Activated gamma-delta T cell treated with Interleukin-2 at 50 U/mL for 16 hours (primary cell): ENCODE measurements around the gene ATE1.
"Not testable (repeated sequence)": the region's sequence is repeated elsewhere in the genome, so short reads cannot be mapped to it uniquely, and the experiment has no call there.

Source experiments
- DNase-seq: peaks from one replicate; pipeline ENCODE4 v3.0.0-alpha.2; 2020

Gene ATE1

DNA sequence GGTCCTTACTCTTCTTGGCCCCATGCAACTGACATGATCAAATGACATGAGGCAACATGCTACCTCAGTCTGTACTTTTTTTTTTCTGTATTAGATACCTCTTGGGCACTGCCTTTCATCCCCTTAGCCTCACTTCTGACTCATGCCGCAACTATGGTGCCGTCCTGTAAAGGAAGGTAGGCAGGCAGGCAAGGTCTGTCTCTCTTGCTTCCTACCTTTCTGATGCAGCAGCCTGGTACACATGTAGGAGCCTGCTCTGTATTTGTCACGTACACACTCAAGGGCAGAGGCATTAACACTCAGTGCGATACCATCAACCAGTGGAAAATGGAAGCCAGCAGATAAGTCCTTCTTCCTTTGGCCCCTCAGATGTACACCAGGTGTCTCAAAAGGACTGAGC lies 146.7 kb downstream of the ATE1 start:
- DNase-seq = no peak

GRCh38 chr10:121774813-121775212 lies 153.0 kb downstream of the ATE1 start:
- no peak for DNase-seq

DNA sequence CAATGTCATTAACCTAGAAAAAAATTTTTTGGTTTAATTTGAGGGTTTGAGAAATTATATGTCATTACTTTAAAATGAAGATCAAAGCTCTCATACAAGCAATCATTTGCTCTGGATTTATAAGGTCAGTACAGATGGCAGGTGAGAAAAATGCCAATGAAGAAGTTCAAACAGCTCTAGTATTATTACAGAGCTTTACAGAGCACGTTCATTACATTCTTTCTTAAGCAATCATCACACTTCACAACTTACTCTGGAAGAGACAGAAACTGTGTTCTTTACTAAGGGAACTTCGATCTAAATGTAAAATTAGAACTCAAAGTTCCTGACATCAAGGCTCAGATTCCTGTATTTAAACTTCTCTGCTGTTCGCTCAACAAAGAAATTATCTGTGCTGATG lies 153.4 kb downstream of the ATE1 start:
- no peak for DNase-seq

DNA sequence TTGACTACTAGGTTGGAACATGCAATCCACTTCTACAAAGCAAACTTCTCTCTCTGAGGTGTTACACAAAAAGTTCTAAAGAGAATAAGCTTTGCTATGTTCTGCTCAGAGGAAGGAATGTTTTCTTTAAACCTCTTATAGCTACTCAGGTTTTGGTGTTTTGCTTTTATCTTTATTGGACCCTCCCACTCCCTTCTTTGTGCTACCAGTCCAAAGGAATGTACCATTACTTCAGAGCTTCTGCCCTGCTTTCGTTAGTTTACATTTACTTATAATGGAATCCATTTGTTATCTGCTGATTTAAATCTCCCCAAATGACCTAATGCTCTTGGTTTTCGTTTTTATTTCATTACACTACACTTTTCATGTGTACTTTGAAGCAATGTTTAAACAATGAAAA lies 154.9 kb downstream of the ATE1 start:
- DNase-seq = no peak

GRCh38 chr10:121772406-121772805 lies 155.4 kb downstream of the ATE1 start:
- no peak for DNase-seq

DNA sequence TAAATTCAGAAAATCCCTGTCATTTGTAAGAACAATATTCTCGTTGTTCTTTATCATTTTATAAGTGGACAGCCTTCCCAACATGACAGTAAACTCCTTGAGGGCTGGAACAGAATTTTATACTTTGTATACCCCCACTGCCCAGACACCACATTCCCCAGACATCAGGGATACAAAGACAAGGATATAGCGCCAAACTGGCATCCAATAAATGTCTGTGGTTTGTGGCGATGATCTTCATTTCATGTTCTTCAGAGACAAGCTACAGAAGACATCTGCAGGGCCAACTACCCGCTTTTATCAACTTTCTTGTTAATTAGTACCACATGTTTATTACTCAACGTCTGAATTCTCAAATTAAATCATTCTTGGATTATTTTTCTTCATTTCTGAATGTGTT lies 155.9 kb downstream of the ATE1 start:
- no peak for DNase-seq

DNA sequence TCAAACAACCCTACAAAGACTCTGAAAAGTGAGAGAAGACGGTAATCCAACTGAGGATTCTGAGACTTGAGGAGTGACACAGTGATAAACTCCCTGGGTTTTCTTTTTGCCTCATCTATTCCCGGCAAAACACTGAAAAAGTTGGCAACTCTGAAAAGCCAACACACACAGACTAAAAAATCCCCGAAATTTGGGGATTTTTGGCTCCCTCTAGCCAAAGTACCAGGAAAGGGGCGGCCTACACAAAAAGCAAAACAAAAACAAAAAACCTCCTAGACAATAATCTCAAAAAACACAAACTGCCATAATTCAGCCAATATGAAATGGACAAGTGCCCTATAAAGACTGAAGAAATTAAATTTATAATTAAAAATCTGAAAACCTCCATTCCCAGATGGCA lies 161.4 kb downstream of the ATE1 start:
- no peak for DNase-seq

DNA sequence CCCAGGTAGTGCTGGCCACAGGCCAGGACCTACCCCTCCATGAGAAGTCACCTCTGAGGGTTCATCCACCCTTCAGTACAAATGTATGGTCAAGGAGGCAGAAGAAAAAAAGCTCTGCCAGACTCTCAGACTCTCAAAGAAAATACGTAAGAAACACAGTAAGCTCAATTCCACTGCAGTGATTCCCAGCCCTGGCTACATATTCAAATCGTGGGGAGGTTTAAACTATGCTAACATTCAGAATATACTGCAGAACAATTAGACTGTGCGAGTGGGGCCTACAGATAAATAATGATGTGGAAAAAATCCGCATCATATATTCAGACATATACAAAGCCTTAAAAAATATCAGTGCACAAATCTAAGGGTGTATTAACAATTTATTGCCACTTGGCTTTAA lies 162.6 kb downstream of the ATE1 start:
- DNase-seq = no peak

DNA sequence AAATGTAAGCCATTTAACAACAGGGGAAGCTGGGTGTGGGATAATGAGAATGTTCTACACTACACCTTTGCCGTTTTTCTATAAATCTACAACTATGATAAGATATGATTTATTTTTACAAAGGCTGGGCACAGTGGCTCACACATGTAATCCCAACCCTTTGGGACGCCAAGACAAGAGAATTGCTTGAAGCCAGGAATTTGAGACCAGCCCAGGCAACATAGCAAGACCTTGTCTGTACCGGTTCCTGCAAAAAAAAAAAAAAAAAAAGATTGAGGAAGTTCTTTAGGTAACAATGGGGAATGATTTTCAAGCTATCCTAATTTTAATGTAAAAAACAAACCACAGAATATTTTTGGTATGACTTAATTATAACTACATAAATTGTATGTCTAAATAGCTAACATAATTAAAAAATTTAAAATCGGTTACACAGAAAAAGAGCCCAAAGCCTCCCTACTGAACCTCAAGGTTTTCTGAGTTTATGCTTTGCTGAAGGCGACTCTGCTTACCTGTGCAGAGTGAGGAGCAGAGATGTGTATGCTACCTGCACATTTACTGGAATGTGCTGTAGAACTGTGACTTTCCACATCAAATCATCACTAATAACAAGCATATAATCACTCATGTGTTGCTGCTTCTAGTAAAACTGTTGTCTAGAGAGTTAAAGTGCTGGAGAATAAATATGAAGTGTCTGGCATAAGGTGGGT lies 163.4 kb downstream of the ATE1 start:
- no peak for DNase-seq

- DNase-seq = not testable (repeated sequence)
Observed at GRCh38 chr10:121757241-121757640, 170.6 kb downstream of the ATE1 start.

- not testable (repeated sequence) for DNase-seq
Observed at GRCh38 chr10:121755496-121755895, 172.3 kb downstream of the ATE1 start.

DNA sequence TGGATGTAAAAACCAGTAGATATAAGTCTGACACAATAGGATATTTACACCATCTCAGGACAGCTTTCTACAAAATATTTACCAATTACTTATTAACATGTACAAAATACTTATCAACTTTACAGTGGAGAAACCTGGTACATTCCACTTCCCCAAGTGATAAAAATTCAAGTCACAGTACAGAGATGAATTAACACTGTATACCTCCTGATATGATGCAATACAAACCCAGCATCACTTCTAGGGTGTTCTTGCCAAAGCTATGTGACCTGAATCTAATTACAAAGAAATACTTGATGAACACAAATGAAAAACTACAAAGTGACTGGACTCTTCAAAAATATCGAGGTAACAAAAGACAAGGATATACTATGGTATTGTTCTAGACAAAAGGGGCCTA lies 173.2 kb downstream of the ATE1 start:
- no peak for DNase-seq

GRCh38 chr10:121753726-121754476 lies 173.9 kb downstream of the ATE1 start:
- no peak for DNase-seq

GRCh38 chr10:121751191-121751760 lies 176.6 kb downstream of the ATE1 start:
- DNase-seq = no peak

DNA sequence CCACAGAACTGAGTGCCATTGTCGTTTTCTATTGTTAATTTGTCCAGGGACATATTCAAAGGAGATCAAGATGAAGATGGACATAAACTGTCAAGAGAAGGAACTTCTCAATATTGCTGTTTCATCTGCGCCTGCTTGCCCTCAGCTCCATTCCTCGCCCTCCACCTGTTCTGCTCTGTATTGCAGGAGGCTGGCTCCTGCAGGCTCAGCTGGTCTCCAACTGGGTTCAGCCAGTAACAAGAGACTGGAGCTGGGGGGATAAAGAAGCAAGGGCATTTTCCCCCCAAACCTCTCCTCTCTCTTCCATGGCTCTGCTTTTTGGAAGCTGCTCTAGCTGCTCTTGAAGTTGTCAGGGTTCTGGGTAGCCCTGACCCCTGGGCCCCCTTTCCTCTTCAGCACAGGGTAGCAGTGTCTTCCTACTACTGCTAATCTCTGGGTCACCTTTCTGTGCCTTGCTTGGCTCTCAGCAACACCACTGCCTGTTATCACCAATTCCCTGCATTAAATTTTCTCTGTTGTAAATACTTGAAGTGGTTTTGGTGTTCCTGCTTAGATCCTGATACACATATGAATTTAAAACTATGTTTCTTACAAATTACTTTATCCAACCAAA lies 180.6 kb downstream of the ATE1 start:
- DNase-seq = no peak

DNA sequence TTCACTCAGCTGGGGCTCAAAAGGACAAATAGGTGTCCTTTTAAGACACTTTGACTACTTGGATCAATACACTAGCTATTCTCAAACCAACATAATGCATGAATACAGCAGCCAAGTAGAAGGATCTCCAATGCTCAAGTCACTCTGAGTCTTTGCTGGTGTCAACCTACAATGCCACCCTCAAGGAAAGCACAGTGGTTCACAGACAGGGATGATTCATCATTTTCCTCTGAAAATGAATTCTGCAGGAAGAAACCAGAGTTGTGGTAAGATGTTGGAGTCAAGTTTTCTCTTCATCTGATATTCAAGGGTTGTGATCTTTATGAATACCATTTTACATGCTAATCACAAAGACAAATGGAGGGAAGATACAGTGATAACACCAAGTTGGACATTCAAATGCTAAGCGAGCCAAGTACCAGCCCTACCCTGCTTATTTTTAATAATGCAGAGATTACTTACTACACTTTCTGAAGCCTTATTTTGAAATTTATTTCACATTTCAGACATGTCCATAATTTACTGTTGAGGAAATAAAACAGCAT lies 186.5 kb downstream of the ATE1 start:
- no peak for DNase-seq

- DNase-seq = no peak
Observed at GRCh38 chr10:121740069-121740468, 187.8 kb downstream of the ATE1 start.

- DNase-seq = no peak
Observed at GRCh38 chr10:121739114-121739513, 188.7 kb downstream of the ATE1 start.

GRCh38 chr10:121736315-121737130 lies 191.3 kb downstream of the ATE1 start:
- no peak for DNase-seq

DNA sequence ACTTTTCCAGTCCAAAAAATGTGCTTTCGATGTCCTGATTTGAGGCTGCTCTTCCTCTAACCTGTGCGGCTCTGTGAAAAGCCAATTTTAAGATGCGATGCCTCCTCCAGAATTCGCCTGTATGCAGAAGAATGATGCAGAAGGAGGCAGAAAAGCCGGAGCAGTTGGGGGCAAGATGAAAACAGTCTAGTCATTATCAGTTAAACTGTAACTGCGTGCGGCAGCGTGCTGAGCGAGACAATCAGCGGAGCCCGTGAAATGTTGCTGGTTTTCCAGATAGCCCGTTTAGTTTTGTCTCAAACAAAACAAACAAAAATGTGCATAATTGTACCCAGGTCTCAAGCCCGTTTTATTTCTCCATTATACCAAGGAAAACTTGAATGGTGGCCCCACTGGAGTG lies 192.6 kb downstream of the ATE1 start:
- DNase-seq = no peak

- no peak for DNase-seq
Observed at GRCh38 chr10:121734589-121735045, 193.2 kb downstream of the ATE1 start.

GRCh38 chr10:121732656-121733445 lies 195.0 kb downstream of the ATE1 start:
- DNase-seq = no peak
